Measurements from ENCODE around the gene PITPNB. TPM values are rescaled to one million over a fixed set of nuclear protein-coding genes. Genes with fewer than 3 reads are reported as not detected.

The PITPNB gene
- total RNA-seq: 10 to 100 TPM; 26.6 to 65.9 (median 41.0) TPM

- H3K27ac ChIP-seq: peak within 1 kb of the TSS; percentile 90 to 98 (median 94)
Measured at GRCh38 chr22:27919222-27919941, at the start of gene PITPNB. Gene PITPNB, minus strand, starts transcription at chr22:27919256. Its CDS starts 65 bp downstream, at chr22:27919191.

GRCh38 chr22:27966168-27967064, 47.4 kb upstream of the PITPNB start:
- Histone ChIP-seq H3K27ac (no peak overlapping the region), H3K36me3 (no peaks in the 10 kb centered on the region), H3K4me3 (no peak overlapping the region), H3K27me3 (no peaks in the 10 kb centered on the region), H3K4me1 (peaks cover 0 to 3% (median 0%) of the 10 kb centered on the region in 4 donors), H3K9me3 (no peaks in the 10 kb centered on the region)
- no peak for DNase-seq
- WGBS, 2 donors: 91 to 93% methylated on average over 15 of the region's 15 CpGs
- TF ChIP-seq EP300 (IDR thresholded peaks at IDR 0.05): no peak
- no peak for TF ChIP-seq CTCF (IDR thresholded peaks at IDR 0.05)
- TF ChIP-seq POLR2A (IDR thresholded peaks at IDR 0.05): no peak
- TF ChIP-seq POLR2AphosphoS5 (IDR thresholded peaks at IDR 0.05): no peak
- no peak for ATAC-seq (ENCODE audit: low FRiP score in 2 of 2)

More at GRCh38 chr22:27919222-27919941, at the start of gene PITPNB:
- peaks cover 0 to 3% (median 0%) of the 10 kb centered on the region in 4 donors for H3K36me3 ChIP-seq
- 0 to 1% methylated on average over 40 to 59 of the region's 68 CpGs for WGBS, 2 donors
- ATAC-seq (ENCODE audit: low FRiP score in 2 of 2) (peak; percentile 98 to 99), DNase-seq (peak; percentile 96 to 100)
- H3K27me3 ChIP-seq: no peaks in the 10 kb centered on the region
- peak within 1 kb of the TSS; percentile 68 to 91 (median 90) for H3K4me3 ChIP-seq
- no peaks in the 10 kb centered on the region for H3K9me3 ChIP-seq
- peaks cover 15 to 38% (median 28%) of the 10 kb centered on the region in 4 donors for H3K4me1 ChIP-seq
- TF ChIP-seq POLR2AphosphoS5 (IDR thresholded peaks at IDR 0.05) (peak in 1 of 2 donors; percentile 96), POLR2A (IDR thresholded peaks at IDR 0.05) (peak in 3 of 4 donors; percentile 68 to 90 (median 86)), EP300 (IDR thresholded peaks at IDR 0.05) (peak in 1 of 4 donors; percentile 57), CTCF (IDR thresholded peaks at IDR 0.05) (peak in 1 of 6 experiments; percentile 42)

- Histone ChIP-seq H3K27ac (no peak overlapping the region), H3K36me3 (no peaks in the 10 kb centered on the region), H3K27me3 (no peaks in the 10 kb centered on the region), H3K4me1 (peaks cover 0 to 3% (median 0%) of the 10 kb centered on the region in 4 donors), H3K4me3 (no peak overlapping the region), H3K9me3 (no peaks in the 10 kb centered on the region)
- WGBS, 2 donors: 63 to 70% methylated on average over 9 of the region's 9 CpGs
- TF ChIP-seq POLR2A (IDR thresholded peaks at IDR 0.05) (no peak), POLR2AphosphoS5 (IDR thresholded peaks at IDR 0.05) (no peak), EP300 (IDR thresholded peaks at IDR 0.05) (no peak), CTCF (IDR thresholded peaks at IDR 0.05) (no peak)
- no peak for DNase-seq
- ATAC-seq (ENCODE audit: low FRiP score in 2 of 2): no peak
Measured at GRCh38 chr22:27962268-27963044, 43.4 kb upstream of the PITPNB start.

- H3K36me3 ChIP-seq: no peaks in the 10 kb centered on the region
- H3K27ac ChIP-seq: no peak overlapping the region
- no peak overlapping the region for H3K4me3 ChIP-seq
- H3K27me3 ChIP-seq: no peaks in the 10 kb centered on the region
- 80 to 91% methylated on average over 1 of the region's 1 CpG for WGBS, 2 donors
- H3K9me3 ChIP-seq: no peaks in the 10 kb centered on the region
- peaks cover 0 to 3% (median 0%) of the 10 kb centered on the region in 4 donors for H3K4me1 ChIP-seq
- DNase-seq (no peak), ATAC-seq (ENCODE audit: low FRiP score in 2 of 2) (no peak)
- TF ChIP-seq POLR2A (IDR thresholded peaks at IDR 0.05) (no peak), CTCF (IDR thresholded peaks at IDR 0.05) (no peak), POLR2AphosphoS5 (IDR thresholded peaks at IDR 0.05) (no peak), EP300 (IDR thresholded peaks at IDR 0.05) (no peak)
Measured at GRCh38 chr22:27961680-27962079, 42.6 kb upstream of the PITPNB start.
